ENCODE data around the gene TICRR. TPM values are rescaled to one million over a fixed set of nuclear protein-coding genes. Genes with fewer than 3 reads are reported as not detected.
A peak's percentile ranks its signal among the peaks of the same experiment; 100 is the strongest.

Gene TICRR
- 1 to 10 TPM in 1 of 6 donors, under 1 TPM in 5; 0.20 to 1.0 (median 0.58) TPM for total RNA-seq

DNA sequence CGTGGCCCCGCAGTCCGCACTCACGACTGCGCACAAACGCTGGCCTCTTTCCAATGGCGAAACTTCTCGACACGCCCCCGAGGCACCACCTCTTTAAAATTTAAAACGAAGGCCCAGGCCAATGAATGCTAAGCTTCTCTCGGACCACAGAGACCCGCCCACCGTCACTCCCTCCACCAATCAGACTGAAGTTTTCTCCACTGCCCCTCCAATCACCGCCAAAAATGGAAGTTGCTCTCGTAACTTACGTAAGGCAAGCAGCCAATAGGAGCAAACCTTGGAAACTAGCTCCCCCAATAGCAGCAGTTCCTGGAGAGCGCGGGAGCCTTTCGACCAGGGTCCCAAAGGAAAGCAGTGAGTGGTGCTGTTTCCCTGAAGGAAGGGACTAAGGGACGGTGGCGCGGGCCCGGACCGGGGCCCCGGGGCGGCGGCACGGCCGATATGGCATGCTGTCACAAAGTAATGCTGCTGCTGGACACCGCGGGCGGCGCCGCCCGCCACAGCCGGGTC lies at the start of gene TICRR:
TSS of gene TICRR (plus strand) at position 324 of the 510 bp plus-strand sequence. CDS start at position 442, 118 bp downstream.
- H3K27me3 ChIP-seq, result no peaks in the 10 kb centered on the region
- H3K36me3 ChIP-seq, result no peaks in the 10 kb centered on the region
- DNase-seq (peak; percentile 77 to 96), ATAC-seq (ENCODE audit: low FRiP score in 2 of 2) (peak; percentile 99)
- WGBS, 2 donors, result 0% methylated on average over 20 to 28 of the region's 37 CpGs
- H3K4me1 ChIP-seq, result peaks cover 6 to 16% (median 13%) of the 10 kb centered on the region in 4 donors
- no peaks in the 10 kb centered on the region for H3K9me3 ChIP-seq
- H3K27ac ChIP-seq, result peak within 1 kb of the TSS in 1 of 4 donors; percentile 81
- TF ChIP-seq CTCF (IDR thresholded peaks at IDR 0.05), result no peak
- peak in 1 of 2 donors; percentile 17 for TF ChIP-seq POLR2AphosphoS5 (IDR thresholded peaks at IDR 0.05)
- peak within 1 kb of the TSS; percentile 66 to 92 (median 80) for H3K4me3 ChIP-seq

- Histone ChIP-seq H3K36me3 (no peaks in the 10 kb centered on the region), H3K9me3 (no peaks in the 10 kb centered on the region), H3K27me3 (no peaks in the 10 kb centered on the region), H3K4me1 (no peaks in the 10 kb centered on the region), H3K4me3 (no peak overlapping the region), H3K27ac (no peak overlapping the region)
- 86 to 88% methylated on average over 7 of the region's 7 CpGs for WGBS, 2 donors
- TF ChIP-seq POLR2AphosphoS5 (IDR thresholded peaks at IDR 0.05) (no peak), CTCF (IDR thresholded peaks at IDR 0.05) (no peak)
- ATAC-seq (ENCODE audit: low FRiP score in 2 of 2) (no peak), DNase-seq (no peak)
These were observed 49.1 kb upstream of the TICRR start for GRCh38 chr15:89526181-89526580.

- H3K4me1 ChIP-seq, result no peaks in the 10 kb centered on the region
- H3K27me3 ChIP-seq, result no peaks in the 10 kb centered on the region
- 80 to 87% methylated on average over 9 to 10 of the region's 10 CpGs for WGBS, 2 donors
- H3K27ac ChIP-seq, result no peak overlapping the region
- DNase-seq (peak in 1 of 2 donors; percentile 56), ATAC-seq (ENCODE audit: low FRiP score in 2 of 2) (no peak)
- no peak overlapping the region for H3K4me3 ChIP-seq
- no peaks in the 10 kb centered on the region for H3K36me3 ChIP-seq
- TF ChIP-seq CTCF (IDR thresholded peaks at IDR 0.05) (no peak), POLR2A (IDR thresholded peaks at IDR 0.05) (no peak), POLR2AphosphoS5 (IDR thresholded peaks at IDR 0.05) (no peak), EP300 (IDR thresholded peaks at IDR 0.05) (no peak)
- H3K9me3 ChIP-seq, result no peaks in the 10 kb centered on the region
These were observed 48.4 kb upstream of the TICRR start for GRCh38 chr15:89526601-89527441.

GRCh38 chr15:89528757-89529352 lies 46.4 kb upstream of the TICRR start:
- no peak for DNase-seq
- Histone ChIP-seq H3K27me3 (no peaks in the 10 kb centered on the region), H3K4me3 (no peak overlapping the region), H3K9me3 (no peaks in the 10 kb centered on the region), H3K27ac (no peak overlapping the region), H3K36me3 (no peaks in the 10 kb centered on the region), H3K4me1 (no peaks in the 10 kb centered on the region)
- no peak for ATAC-seq (ENCODE audit: low FRiP score in 2 of 2)
- no peak for TF ChIP-seq EP300 (IDR thresholded peaks at IDR 0.05)
- no peak for TF ChIP-seq POLR2A (IDR thresholded peaks at IDR 0.05)
- no peak for TF ChIP-seq POLR2AphosphoS5 (IDR thresholded peaks at IDR 0.05)
- TF ChIP-seq CTCF (IDR thresholded peaks at IDR 0.05), result no peak
- WGBS, 2 donors, result 78 to 83% methylated on average over 6 of the region's 6 CpGs

Data from upper lobe of left lung (tissue), 6 donors.